A549 (cell line): ENCODE results near the gene DCN. TPM values are rescaled to one million over a fixed set of nuclear protein-coding genes. Genes with fewer than 3 reads are reported as not detected.

Experiments
- ATAC-seq, 2 experiments: fragments of 200-7000 bp in 1 of 2; fragments of >200 bp in 1 of 2; cut with Nextera tagmentation in 1 of 2; cut with Tn5 transposase in 1 of 2; 3 replicates each; pipeline versions ENCODE4 v1.8.0 to v1.9.1; 2018 to 2020; ENCODE audit warnings: mild to moderate bottlenecking in 1 of 2, moderate library complexity in 1 of 2
- CTCF ChIA-PET: fragments of 300-600 bp; sonication (Branson Sonifier 250); formaldehyde crosslinking; extraction: SDS; loops from one replicate; lab custom pipeline; 2021; ENCODE audit warnings: antibody characterized with exemption, inconsistent platforms; lab: Yijun Ruan, JAX
- POLR2A ChIA-PET: fragments of 350-600 bp; formaldehyde crosslinking; extraction: SDS; loops from one replicate; lab custom pipeline; 2021; ENCODE audit warnings: antibody characterized with exemption, inconsistent platforms; lab: Yijun Ruan, JAX
- DNase-seq, 2 experiments: peaks; one replicate each; pipeline versions ENCODE4 v3.0.0 to v3.0.0-alpha.2; 2011 to 2016; ENCODE audit warnings: low read depth in 1 of 2, low spot score in 1 of 2
- FAIRE-seq: peaks from 2 replicates; lab custom pipeline; 2011; peaks lifted over from hg19 to GRCh38; lab: Jason Lieb, UNC
- H3K27ac ChIP-seq, 2 experiments: fragments of >200 bp; sonication (Bioruptor Twin); formaldehyde crosslinking; 3 replicates each; pipeline ENCODE4 v1.5.1; 2016 to 2017
- H3K4me1 ChIP-seq: fragments of >200 bp; sonication (Bioruptor Twin); formaldehyde crosslinking; 3 replicates; pipeline ENCODE4 v1.6.1; 2016
- H3K4me2 ChIP-seq: fragments of >200 bp; sonication (Bioruptor Twin); formaldehyde crosslinking; 3 replicates; pipeline ENCODE4 v1.6.1; 2016
- H3K4me3 ChIP-seq: fragments of >200 bp; sonication (Bioruptor Twin); formaldehyde crosslinking; 3 replicates; pipeline ENCODE4 v1.5.1; 2016
- H3K9me3 ChIP-seq: fragments of >200 bp; sonication (Bioruptor Twin); formaldehyde crosslinking; 3 replicates; pipeline ENCODE4 v1.6.1; 2016
- BCL3 ChIP-seq: fragments of >200 bp; sonication (Bioruptor Twin); formaldehyde crosslinking; IDR thresholded peaks from 3 replicates; pipeline ENCODE4 v1.6.1; 2016
- BHLHE40 ChIP-seq: IDR thresholded peaks from 2 replicates; pipeline ENCODE4 v1.6.1; 2012; ENCODE audit warnings: low read depth, low read length, inconsistent platforms
- CHD4 ChIP-seq: fragments of 200-600 bp; sonication (generic); IDR thresholded peaks from 2 replicates; pipeline ENCODE4 v1.6.1; 2016; ENCODE audit warnings: antibody characterized with exemption, mild to moderate bottlenecking, borderline replicate concordance
- EHF ChIP-seq: fragments of 250-450 bp; sonication (Bioruptor Pico); IDR thresholded peaks from 2 replicates; pipeline ENCODE4 v1.5.0; 2020; ENCODE audit warnings: mild to moderate bottlenecking
- ELK1 ChIP-seq: fragments of 150-350 bp; IDR thresholded peaks from 2 replicates; pipeline ENCODE4 v1.6.1; 2014; ENCODE audit warnings: low read depth, mild to moderate bottlenecking, low read length
- EP300 ChIP-seq, 2 experiments: fragments of >200 bp; sonication (Bioruptor Twin); formaldehyde crosslinking; IDR thresholded peaks; 2 replicates in 1 of 2; 3 replicates in 1 of 2; pipeline ENCODE4 v1.6.1; 2016 to 2017
- FOXS1 ChIP-seq: fragments of 250-450 bp; sonication (Bioruptor Pico); IDR thresholded peaks from 2 replicates; pipeline ENCODE4 v1.5.0; 2020; ENCODE audit warnings: mild to moderate bottlenecking, moderate library complexity
- GATA3 ChIP-seq: IDR thresholded peaks from 2 replicates; pipeline ENCODE4 v1.6.1; 2012; ENCODE audit warnings: borderline replicate concordance
- HDAC2 ChIP-seq: fragments of 200-600 bp; sonication (generic); IDR thresholded peaks from 2 replicates; pipeline ENCODE4 v1.6.1; 2016
- HES2 ChIP-seq: fragments of >200 bp; sonication (Bioruptor Twin); formaldehyde crosslinking; IDR thresholded peaks from 2 replicates; pipeline ENCODE4 v1.6.1; 2016
- HEYL ChIP-seq: fragments of 250-450 bp; sonication (Bioruptor Pico); IDR thresholded peaks from 2 replicates; pipeline ENCODE4 v1.8.0; 2021; ENCODE audit warnings: mild to moderate bottlenecking, moderate library complexity
- JUNB ChIP-seq: fragments of >200 bp; sonication (Bioruptor Twin); formaldehyde crosslinking; IDR thresholded peaks from 2 replicates; pipeline ENCODE4 v1.6.1; 2016
- KDM5A ChIP-seq: fragments of 200-600 bp; sonication (generic); IDR thresholded peaks from 2 replicates; pipeline ENCODE4 v1.6.1; 2016; ENCODE audit warnings: antibody characterized with exemption, mild to moderate bottlenecking
- MAFK ChIP-seq: fragments of 450-650 bp; IDR thresholded peaks from 2 replicates; pipeline ENCODE4 v1.6.1; 2014; ENCODE audit not compliant: partially characterized antibody
- MYC ChIP-seq: IDR thresholded peaks from 2 replicates; pipeline ENCODE4 v1.6.1; 2012; ENCODE audit warnings: mild to moderate bottlenecking, inconsistent platforms, low read length, improper control_type of control experiment, borderline replicate concordance
- NPAS2 ChIP-seq: fragments of 250-450 bp; sonication (Bioruptor Pico); IDR thresholded peaks from 2 replicates; pipeline ENCODE4 v1.8.0; 2022; ENCODE audit warnings: mild to moderate bottlenecking, moderate library complexity, borderline replicate concordance
- PHF8 ChIP-seq: fragments of 200-600 bp; sonication (generic); IDR thresholded peaks from 2 replicates; pipeline ENCODE4 v1.6.1; 2016; ENCODE audit warnings: low read depth, mild to moderate bottlenecking, antibody characterized with exemption, moderate library complexity, borderline replicate concordance
- RAD21 ChIP-seq, 2 experiments: fragments of >200 bp in 1 of 2; sonication (Bioruptor Twin) in 1 of 2; formaldehyde crosslinking in 1 of 2; IDR thresholded peaks in 1 of 2; conservative IDR thresholded peaks in 1 of 2; 2 replicates in 1 of 2; 3 replicates in 1 of 2; pipeline ENCODE4 v1.6.1; 2012 to 2018; ENCODE audit warnings: inconsistent platforms in 1 of 2
- RARB ChIP-seq: fragments of 250-450 bp; sonication (Bioruptor Pico); IDR thresholded peaks from 2 replicates; pipeline ENCODE4 v1.8.0; 2021; ENCODE audit warnings: mild to moderate bottlenecking, moderate library complexity
- RCOR1 ChIP-seq: fragments of 150-350 bp; IDR thresholded peaks from 2 replicates; pipeline ENCODE4 v1.6.1; 2014; ENCODE audit warnings: antibody characterized with exemption, low read length, low read depth
- REST ChIP-seq: fragments of 200-600 bp; sonication (generic); IDR thresholded peaks from 2 replicates; pipeline ENCODE4 v1.6.1; 2016; ENCODE audit warnings: antibody characterized with exemption, mild to moderate bottlenecking, moderate library complexity
- SREBF2 ChIP-seq: fragments of 450-650 bp; IDR thresholded peaks from 2 replicates; pipeline ENCODE4 v1.6.1; 2014; ENCODE audit warnings: mild to moderate bottlenecking, moderate library complexity
- TP53 ChIP-seq: fragments of 250-450 bp; sonication (Bioruptor Pico); IDR thresholded peaks from 2 replicates; pipeline ENCODE4 v1.5.0; 2021; ENCODE audit warnings: mild to moderate bottlenecking, moderate library complexity
- ZC3H11A ChIP-seq: fragments of 450-650 bp; IDR thresholded peaks from 2 replicates; pipeline ENCODE4 v1.6.1; 2014; ENCODE audit warnings: antibody characterized with exemption, mild to moderate bottlenecking
- WGBS: methylation state at CpG from one replicate; pipeline ENCODE4 v1.1.6; 2017; ENCODE audit errors: missing lambda C conversion rate; 5-methylcytosine and 5-hydroxymethylcytosine counted together
- polyA plus RNA-seq, 4 experiments: library from polyadenylated mRNA; depleted of rRNA in 3 of 4; stranded (reverse); fragments of >200 nt; fragmentation: RNase III in 1 of 4; extraction: RNeasy Plus Mini Kit Qiagen cat#74134 plus additional on column Dnase treatment in 1 of 4; gene quantifications; 2 replicates in 3 of 4; 3 replicates in 1 of 4; pipeline ENCODE4 v1.2.3, GENCODE V29; 2011 to 2017
- TF ChIP-seq, protein P1 (sequence below): IDR thresholded peaks from 2 replicates; pipeline ENCODE4 v1.6.1; 2012

DCN gene
- polyA plus RNA-seq, 2 of the 4 experiments (the other 2 are of a cell fraction) = 1.0 TPM; not detected in 1

DNA sequence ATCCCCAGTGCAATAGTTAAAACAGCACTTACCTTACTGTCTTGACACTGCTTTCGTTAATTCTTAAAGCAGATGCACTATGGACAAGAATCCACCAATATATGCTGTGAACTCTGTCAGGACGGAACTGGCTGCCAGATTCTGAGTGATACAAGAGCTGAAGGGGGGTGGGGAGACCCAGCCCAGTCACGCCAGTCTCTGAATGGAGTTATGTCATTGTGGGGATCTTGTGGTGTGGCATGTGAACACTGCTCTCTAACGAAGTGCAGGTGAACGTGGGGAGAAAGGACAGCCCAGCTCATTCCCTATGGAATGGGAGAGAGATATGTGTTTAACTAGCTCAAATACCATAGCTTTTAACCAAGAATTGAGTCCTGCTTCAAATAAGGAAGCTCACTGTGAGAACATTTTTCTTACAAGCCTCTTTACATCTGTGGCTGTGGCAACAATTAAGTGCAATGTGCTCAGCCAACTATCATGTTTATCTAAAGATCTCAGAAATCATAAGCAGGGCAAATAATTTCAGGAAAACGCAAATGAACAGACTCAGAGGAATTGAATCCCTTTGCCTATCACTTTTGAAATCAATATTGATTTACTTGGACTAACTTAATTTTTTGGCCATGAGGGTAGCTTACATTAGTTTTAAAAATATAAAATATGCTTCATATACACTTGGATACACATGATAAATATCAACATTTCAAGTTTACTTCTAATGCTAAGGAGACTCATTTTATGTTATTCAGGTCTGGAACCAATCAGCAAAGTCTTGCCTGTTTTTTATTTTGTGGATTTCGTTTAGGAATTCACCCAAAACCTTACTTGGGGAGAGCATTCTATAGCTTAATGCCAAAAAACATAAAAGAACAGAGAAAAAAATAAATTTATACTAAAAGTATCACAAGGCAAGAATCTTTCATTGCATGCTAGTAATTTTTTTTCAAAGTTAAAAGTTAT, 71.0 kb downstream of the DCN start, which contains the start of gene LUM (continued):
- no peak for TF ChIP-seq KDM5A

- ChIA-PET CTCF (no interaction called here), POLR2A (no interaction called here)
- Histone ChIP-seq H3K4me2 (no peak overlapping the region), H3K27ac (no peak overlapping the region), H3K4me3 (no peak overlapping the region), H3K9me3 (no peaks in the 10 kb centered on the region), H3K4me1 (no peaks in the 10 kb centered on the region)
- ATAC-seq (no peak), DNase-seq (no peak), FAIRE-seq (no peak)
- TF ChIP-seq GATA3 (no peak), FOXS1 (CRISPR knock-in tag) (no peak), EHF (CRISPR knock-in tag) (no peak), JUNB (no peak), TP53 (CRISPR knock-in tag) (no peak), SREBF2 (no peak), MAFK (no peak), RARB (CRISPR knock-in tag) (no peak), BHLHE40 (no peak)
- TF ChIP-seq, protein P1, sequence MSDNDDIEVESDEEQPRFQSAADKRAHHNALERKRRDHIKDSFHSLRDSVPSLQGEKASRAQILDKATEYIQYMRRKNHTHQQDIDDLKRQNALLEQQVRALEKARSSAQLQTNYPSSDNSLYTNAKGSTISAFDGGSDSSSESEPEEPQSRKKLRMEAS = no peak
- TF ChIP-seq, all 56 proteins: peak for 0
- 17% methylated on average over 5 of the region's 5 CpGs for WGBS
Measured at GRCh38 chr12:91110311-91110924, 72.2 kb downstream of the DCN start.

DNA sequence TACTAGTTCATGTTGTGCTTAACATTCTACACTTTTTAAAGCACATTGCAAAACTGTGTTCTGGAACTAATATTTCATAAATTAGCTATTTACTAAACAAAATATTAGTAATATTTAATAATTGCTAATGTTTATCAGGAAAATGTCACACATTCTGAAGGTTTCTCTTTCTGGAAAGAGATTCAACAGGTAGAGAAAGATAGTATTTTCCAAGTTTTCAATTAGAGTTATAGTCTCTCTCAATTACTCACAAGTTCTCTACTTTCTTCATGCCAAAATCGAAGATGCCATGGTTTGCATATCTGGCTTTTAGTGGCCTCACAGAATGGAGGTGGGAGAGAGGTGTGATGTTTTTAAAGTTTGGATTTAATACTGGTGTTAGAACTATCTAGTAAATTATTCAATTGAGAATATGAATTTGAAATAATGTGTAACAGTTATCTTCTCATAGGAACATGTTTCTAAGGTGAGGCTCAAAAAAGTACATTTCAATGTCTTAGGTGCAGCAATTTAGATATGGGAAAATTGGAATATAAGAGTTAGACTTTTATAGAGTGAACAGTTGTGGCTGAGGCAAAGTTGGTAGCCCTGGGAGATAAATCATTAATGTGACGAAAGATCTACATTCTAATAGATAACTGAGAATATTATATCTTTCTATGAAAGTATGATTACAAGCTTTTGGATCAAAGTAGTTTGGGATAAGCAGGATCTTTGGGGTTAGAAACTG, 72.9 kb downstream of the DCN start:
- POLR2A ChIA-PET = no interaction called here
- no peak overlapping the region for H3K27ac ChIP-seq
- WGBS = 48% methylated on average over 2 of the region's 2 CpGs
- ATAC-seq (no peak), DNase-seq (no peak), FAIRE-seq (no peak)
- CTCF ChIA-PET = interaction anchor here (0.9 to 1.2 kb wide), 5 partner anchors 9 to 1540 kb away, joined by 3 read pairs; no protein-coding TSS in a partner anchor
- H3K9me3 ChIP-seq = no peaks in the 10 kb centered on the region
- H3K4me3 ChIP-seq = no peak overlapping the region
- H3K4me2 ChIP-seq = no peak overlapping the region
- no peaks in the 10 kb centered on the region for H3K4me1 ChIP-seq
- TF ChIP-seq REST (no peak), HDAC2 (no peak), BHLHE40 (no peak), ELK1 (no peak), NPAS2 (CRISPR knock-in tag) (no peak), HEYL (CRISPR knock-in tag) (no peak), RAD21 (conservative IDR thresholded peaks at IDR 0.05 in 1 of 2, IDR thresholded peaks at IDR 0.05 in 1 of 2) (no peak), ZC3H11A (no peak), MYC (no peak), HES2 (no peak), PHF8 (no peak), EP300 (IDR thresholded peaks at IDR 0.05) (no peak), CHD4 (no peak), RCOR1 (no peak), BCL3 (no peak)
